HUDEP-2 (cell line): ENCODE results near the gene CAMTA1.

Experiments used
- DNase-seq, 76 experiments: peaks; one replicate each; lab custom pipeline; 2025; ENCODE audit not compliant: unreplicated experiment in 76 of 76; lab: John Stamatoyannopoulos, UW

CAMTA1 gene

GRCh38 chr1:7491109-7491817, 706.0 kb downstream of the CAMTA1 start:
- DNase-seq: no peak

DNA sequence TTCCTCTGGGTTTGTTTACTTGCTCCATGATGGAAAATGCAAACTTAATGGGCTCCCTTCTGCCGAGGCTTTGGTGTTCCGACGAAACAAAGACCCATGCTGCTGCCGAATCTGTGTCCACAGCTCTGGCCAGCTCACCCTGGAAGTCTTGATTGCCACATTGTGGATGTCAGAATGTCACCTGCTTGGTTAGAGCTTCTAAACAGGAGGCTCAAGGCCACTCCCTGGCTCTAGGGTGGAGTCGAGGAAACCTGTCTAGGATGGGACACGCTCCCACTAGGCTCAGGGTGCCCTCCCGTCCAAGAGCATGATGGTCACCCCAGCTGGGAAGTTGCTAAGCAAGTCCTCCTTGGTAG, 706.5 kb downstream of the CAMTA1 start:
- DNase-seq: no peak

- DNase-seq: no peak
Observed at GRCh38 chr1:7493711-7494454, 708.6 kb downstream of the CAMTA1 start.

DNA sequence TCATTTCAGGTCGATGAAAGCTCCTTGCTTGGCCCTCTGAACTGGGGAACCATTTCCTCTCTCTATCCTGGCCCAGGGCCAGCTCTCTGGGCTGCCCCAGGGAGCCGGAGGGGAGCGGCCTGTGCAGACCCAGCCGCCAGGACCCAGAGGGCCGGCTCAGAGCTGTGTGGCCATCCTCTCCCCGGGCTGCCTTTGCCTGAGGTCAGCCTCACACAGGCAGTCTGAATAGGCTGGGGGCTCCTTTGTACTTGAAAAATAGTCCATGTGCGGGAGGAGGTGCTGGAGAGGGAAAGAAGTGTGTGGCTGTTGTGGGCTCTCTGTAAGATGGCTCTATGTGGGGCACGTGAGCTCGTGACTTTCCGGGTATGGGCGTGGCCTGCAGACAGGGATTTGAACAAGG, 710.7 kb downstream of the CAMTA1 start:
- no peak for DNase-seq

DNA sequence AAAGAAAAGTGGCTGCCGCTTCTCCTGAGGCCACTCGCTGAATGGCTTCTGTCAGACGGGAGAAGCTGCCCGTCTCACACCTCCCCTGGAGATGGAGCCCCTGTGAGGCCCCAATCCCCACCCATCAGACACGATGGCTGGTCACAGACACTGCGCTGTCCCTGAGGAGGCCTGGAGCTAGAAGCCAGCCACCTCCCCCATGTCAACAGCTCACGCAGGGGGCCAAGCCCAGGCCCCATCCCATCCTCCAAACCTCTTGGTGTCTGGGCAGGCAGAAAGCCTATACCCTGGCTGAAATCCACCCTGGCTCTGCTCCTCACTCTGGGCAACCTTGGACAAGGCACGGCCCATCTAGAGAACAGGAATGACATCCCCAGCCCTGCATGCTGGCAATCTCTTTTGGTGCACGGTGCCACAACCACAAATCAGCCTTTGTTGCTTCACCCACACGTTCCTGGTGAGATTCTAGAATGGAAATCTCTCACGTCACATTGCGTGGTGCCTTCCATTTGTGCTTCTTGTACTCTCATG, 711.9 kb downstream of the CAMTA1 start:
- no peak for DNase-seq

DNA sequence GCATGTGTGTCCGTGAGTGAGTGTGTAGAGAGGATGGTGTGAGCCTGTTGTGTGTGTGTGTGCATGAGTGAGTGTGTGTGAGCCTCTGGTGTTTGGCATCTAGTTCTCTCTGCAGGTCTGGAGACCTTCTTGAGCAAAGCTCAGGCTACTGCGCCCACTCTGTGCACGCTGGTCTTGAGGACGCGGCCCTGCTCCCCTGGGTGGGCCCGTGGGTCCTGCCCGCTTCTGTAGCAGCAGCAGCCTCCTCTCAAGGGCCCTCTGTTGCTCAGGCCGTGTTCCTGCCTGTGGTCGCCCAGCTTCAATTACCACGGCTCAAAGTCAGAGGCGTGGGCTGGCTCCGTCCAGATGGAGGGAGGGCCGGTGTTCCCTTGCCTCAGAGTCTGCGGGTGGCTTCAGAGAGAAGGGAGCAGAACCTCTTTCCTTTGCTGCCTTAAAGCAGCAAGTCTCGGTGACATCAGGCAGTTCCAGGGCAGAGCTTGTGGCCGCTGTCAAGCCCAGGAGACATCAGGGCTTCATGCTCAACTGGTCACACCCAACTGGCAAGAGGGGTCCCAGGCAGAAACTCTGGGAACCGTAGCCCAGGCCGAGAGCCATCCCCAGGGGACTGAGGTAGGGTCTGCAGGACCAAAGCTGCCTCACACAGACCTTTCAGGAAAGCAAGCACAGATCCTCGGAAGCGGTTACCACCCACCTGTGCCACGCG, 715.3 kb downstream of the CAMTA1 start:
- DNase-seq: no peak

DNA sequence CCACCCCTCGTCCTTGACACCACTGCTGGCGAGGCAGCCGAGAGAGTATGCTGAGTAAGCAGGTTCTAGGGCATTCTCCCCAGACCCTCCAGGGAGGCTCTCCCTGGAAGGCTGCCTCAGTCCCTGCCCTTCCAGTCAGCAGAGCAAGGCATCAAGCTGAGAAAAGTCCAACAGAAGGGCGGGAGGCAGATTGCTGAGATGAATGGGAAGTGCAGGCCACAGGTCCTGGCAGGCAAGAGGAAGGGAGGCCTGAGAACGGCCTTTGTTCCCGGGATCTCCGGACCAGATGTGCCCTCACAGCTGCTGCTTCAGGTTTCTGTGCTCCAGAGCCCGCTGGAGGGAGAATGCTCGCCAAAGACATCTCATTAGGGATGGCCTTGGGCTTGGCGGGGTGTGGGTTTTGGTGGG, 715.8 kb downstream of the CAMTA1 start:
- DNase-seq: no peak

- no peak for DNase-seq
Observed at GRCh38 chr1:7501723-7502603, 716.7 kb downstream of the CAMTA1 start.

- DNase-seq: no peak
Observed at GRCh38 chr1:7503691-7504437, 718.6 kb downstream of the CAMTA1 start.

- DNase-seq: no peak
Observed at GRCh38 chr1:7504438-7504720, 719.1 kb downstream of the CAMTA1 start.

- DNase-seq: no peak
Observed at GRCh38 chr1:7505094-7505770, 720.0 kb downstream of the CAMTA1 start.

GRCh38 chr1:7505771-7506453, 720.7 kb downstream of the CAMTA1 start:
- no peak for DNase-seq

DNA sequence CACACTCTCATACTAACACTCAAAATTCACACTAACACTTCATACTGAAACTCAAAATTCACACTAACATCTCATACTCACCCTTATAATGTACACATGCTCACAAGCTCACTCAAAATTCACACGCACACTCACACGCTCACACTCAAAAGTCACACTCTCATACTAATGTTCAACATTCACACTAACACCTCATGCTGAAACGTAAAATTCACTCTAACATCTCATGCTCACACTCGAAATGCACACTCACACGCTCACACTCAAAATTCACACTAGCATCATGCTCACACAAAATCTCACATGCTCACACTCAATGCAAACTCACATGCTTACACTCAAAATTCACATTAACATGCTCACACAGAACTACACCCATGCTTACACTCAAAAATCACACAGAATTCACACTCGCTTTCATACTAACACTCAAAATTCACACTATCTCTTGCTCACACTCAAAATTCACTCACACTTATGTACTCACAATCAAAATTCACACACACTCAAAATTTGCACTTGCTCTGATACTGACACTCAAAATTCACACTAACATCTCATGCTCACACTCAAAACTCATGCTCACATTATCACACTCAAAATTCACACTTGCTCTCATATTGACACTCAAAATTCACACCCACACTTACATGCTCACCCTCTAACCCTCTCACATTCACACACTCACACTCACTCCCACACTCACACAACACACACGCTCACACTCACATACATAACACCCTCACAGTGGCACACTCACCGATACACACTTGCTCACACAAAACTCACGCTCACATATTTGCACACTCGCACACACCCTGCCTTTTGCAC, 721.4 kb downstream of the CAMTA1 start:
- DNase-seq: no peak

GRCh38 chr1:7507285-7508019, 722.2 kb downstream of the CAMTA1 start:
- no peak for DNase-seq

GRCh38 chr1:7508052-7508933, 723.0 kb downstream of the CAMTA1 start:
- DNase-seq: no peak

DNA sequence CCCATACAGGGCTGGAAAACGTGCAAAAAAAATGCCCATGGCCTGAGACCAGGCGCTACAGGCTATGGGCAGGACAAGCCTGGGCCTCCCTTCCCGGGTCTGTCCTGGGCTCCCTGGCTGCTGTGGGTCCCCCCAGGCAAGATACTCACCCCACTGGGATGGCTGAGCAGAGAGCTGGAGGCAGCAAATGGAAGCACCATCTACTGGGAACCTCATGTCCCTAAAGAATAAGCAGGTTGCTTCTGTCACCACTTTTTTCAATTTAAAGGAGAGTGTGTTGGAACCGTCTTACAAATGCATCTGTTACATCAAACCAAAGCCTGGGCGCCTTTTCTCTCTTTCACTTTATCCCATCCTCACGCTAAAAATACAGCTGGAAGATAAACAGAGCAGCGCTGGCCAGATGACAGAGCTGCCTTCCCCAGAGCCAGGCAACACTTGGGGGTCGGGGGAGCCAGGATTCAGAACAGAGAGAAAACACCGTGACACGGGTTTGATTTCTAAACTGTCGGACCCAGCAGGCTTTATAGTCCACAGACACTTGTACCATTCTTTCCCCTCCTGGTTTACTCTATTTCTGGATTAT, 723.8 kb downstream of the CAMTA1 start:
- no peak for DNase-seq
